Testis (tissue), 3 donors: ENCODE measurements around the gene VSIG10L. TPM values are rescaled to one million over a fixed set of nuclear protein-coding genes. Genes with fewer than 3 reads are reported as not detected.

Source experiments
- DNase-seq: peaks from one replicate; pipeline ENCODE4 v3.0.0-alpha.2; 2019
- H3K27ac ChIP-seq, 2 donors: fragments of 200-600 bp; sonication (generic); one replicate each; pipeline ENCODE4 v1.5.1; 2019
- H3K27me3 ChIP-seq: fragments of 200-600 bp; sonication (generic); one replicate; pipeline ENCODE4 v1.5.1; 2019
- H3K36me3 ChIP-seq: fragments of 200-600 bp; sonication (generic); one replicate; pipeline ENCODE4 v1.5.1; 2017; ENCODE audit warnings: low read depth; ENCODE audit errors: missing control alignments
- H3K4me1 ChIP-seq: fragments of 200-600 bp; sonication (generic); one replicate; pipeline ENCODE4 v1.5.1; 2019
- H3K4me3 ChIP-seq, 2 donors: fragments of 200-600 bp; sonication (generic); one replicate each; pipeline ENCODE4 v1.5.1; 2017 to 2019
- H3K9me3 ChIP-seq: fragments of 200-600 bp; sonication (generic); one replicate; pipeline ENCODE4 v1.5.1; 2017
- CTCF ChIP-seq, 3 experiments: fragments of 450-650 bp in 2 of 3; fragments of 200-600 bp in 1 of 3; sonication (generic) in 1 of 3; IDR thresholded peaks; one replicate each; pipeline ENCODE4 v1.5.1; 2016 to 2019; ENCODE audit warnings: antibody characterized with exemption in 3 of 3, mild to moderate bottlenecking in 2 of 3, moderate library complexity in 1 of 3
- POLR2A ChIP-seq: fragments of 450-650 bp; IDR thresholded peaks from one replicate; pipeline ENCODE4 v1.6.1; 2017; ENCODE audit warnings: antibody characterized with exemption, mild to moderate bottlenecking, moderate library complexity
- WGBS, 2 donors: methylation state at CpG; one replicate each; pipeline ENCODE4 v1.1.5; 2018; 5-methylcytosine and 5-hydroxymethylcytosine counted together
- intact Hi-C: fragments of 100-400 bp; cut with DNase I; formaldehyde crosslinking; loops from one replicate; pipeline ENCODE4 v1.15.1; 2023; ENCODE audit warnings: low total_unique reads
- polyA plus RNA-seq: library from polyadenylated mRNA; stranded (reverse); fragments of 350-450 nt; fragmentation: Illumina TruSeq; extraction: RNeasy Lipid Tissue Mini Kit (QIAGEN cat#74804); gene quantifications from one replicate; pipeline ENCODE4 v1.2.3, GENCODE V29; 2014; ENCODE audit warnings: low read depth, low replicate concordance; ENCODE audit not compliant: insufficient read depth
- total RNA-seq, 2 donors: library from RNA; depleted of rRNA; stranded (reverse); fragments of >200 nt; gene quantifications; one replicate each; pipeline ENCODE4 v1.2.3, GENCODE V29; 2016

Gene VSIG10L
- total and polyA plus RNA-seq, 3 donors from 2014 or later, result 5.8 to 12.0 (median 10.5) TPM

GRCh38 chr19:51318687-51319648, 23.0 kb downstream of the VSIG10L start:
- DNase-seq, result no peak
- H3K4me3 ChIP-seq, result no peak overlapping the region
- no peaks in the 10 kb centered on the region for H3K36me3 ChIP-seq
- peaks cover 5% of the 10 kb centered on the region for H3K4me1 ChIP-seq
- H3K27me3 ChIP-seq, result no peaks in the 10 kb centered on the region
- H3K27ac ChIP-seq, result no peak overlapping the region
- no peaks in the 10 kb centered on the region for H3K9me3 ChIP-seq
- 77 to 79% methylated on average over 22 to 23 of the region's 23 CpGs for WGBS, 2 donors
- TF ChIP-seq CTCF (IDR thresholded peaks at IDR 0.05) (no peak), POLR2A (no peak)
- intact Hi-C loops, result no loop called here

- no peak for DNase-seq
- Histone ChIP-seq H3K27me3 (no peaks in the 10 kb centered on the region), H3K4me3 (no peak overlapping the region)
These were observed 24.0 kb downstream of the VSIG10L start for GRCh38 chr19:51317968-51318367.

DNA sequence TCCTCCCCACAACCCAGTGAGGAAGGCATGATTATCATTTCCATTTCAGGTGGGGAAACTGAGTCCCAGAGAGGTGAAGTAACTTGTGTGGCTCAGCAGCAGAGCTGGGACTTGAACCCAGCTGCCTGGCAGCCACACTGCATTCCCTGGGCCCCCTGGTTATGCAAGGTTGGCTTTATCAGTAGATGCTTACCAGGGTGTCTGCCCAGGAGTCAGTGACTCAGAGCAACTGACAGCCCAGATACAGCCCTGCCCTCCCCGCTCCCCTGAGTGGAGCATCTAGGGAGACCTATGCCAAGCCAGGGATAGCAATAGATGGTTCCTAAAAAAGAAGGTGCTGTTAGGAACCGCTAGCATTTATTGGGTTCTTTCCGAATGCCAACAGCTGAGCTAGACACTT, 24.6 kb downstream of the VSIG10L start:
- 80 to 86% methylated on average over 3 of the region's 3 CpGs for WGBS, 2 donors
- Histone ChIP-seq H3K9me3 (no peaks in the 10 kb centered on the region), H3K4me3 (no peak overlapping the region), H3K36me3 (no peaks in the 10 kb centered on the region), H3K27ac (no peak overlapping the region), H3K4me1 (peaks cover 5% of the 10 kb centered on the region), H3K27me3 (no peaks in the 10 kb centered on the region)
- intact Hi-C loops, result no loop called here
- TF ChIP-seq POLR2A, result no peak
- no peak for TF ChIP-seq CTCF (IDR thresholded peaks at IDR 0.05)
- DNase-seq, result no peak

More at GRCh38 chr19:51317968-51318367, 24.0 kb downstream of the VSIG10L start:
- TF ChIP-seq POLR2A (no peak), CTCF (IDR thresholded peaks at IDR 0.05) (no peak)
- peaks cover 5% of the 10 kb centered on the region for H3K4me1 ChIP-seq
- no peaks in the 10 kb centered on the region for H3K9me3 ChIP-seq
- intact Hi-C loops, result no loop called here
- H3K36me3 ChIP-seq, result no peaks in the 10 kb centered on the region
- no peak overlapping the region for H3K27ac ChIP-seq
- 84 to 86% methylated on average over 1 of the region's 1 CpG for WGBS, 2 donors

GRCh38 chr19:51316688-51317087, 25.3 kb downstream of the VSIG10L start:
- no peaks in the 10 kb centered on the region for H3K27me3 ChIP-seq
- H3K9me3 ChIP-seq, result no peaks in the 10 kb centered on the region
- intact Hi-C loops, result no loop called here
- H3K27ac ChIP-seq, result no peak overlapping the region
- no peak overlapping the region for H3K4me3 ChIP-seq
- no peak for DNase-seq
- WGBS, 2 donors, result 82% methylated on average over 8 of the region's 8 CpGs
- H3K4me1 ChIP-seq, result peaks cover 5% of the 10 kb centered on the region
- TF ChIP-seq CTCF (IDR thresholded peaks at IDR 0.05) (no peak), POLR2A (no peak)
- H3K36me3 ChIP-seq, result no peaks in the 10 kb centered on the region
